SK-N-SH treated with all-trans-retinoic acid at 6 μM for 48 hours (cell line): ENCODE results near the gene ANKRD29.

ENCODE experiments used
- ATAC-seq: fragments of 200-7000 bp; cut with Tn5 transposase; 3 replicates; pipeline ENCODE4 v1.9.1; 2020; ENCODE audit warnings: mild to moderate bottlenecking, moderate library complexity
- ARNTL ChIP-seq: fragments of 450-650 bp; formaldehyde crosslinking; IDR thresholded peaks from 2 replicates; pipeline ENCODE4 v1.5.0; 2020; ENCODE audit warnings: low read depth, mild to moderate bottlenecking, moderate library complexity, borderline replicate concordance
- BACH2 ChIP-seq: fragments of 250-450 bp; sonication (Bioruptor Pico); IDR thresholded peaks from 2 replicates; pipeline ENCODE4 v1.9.0; 2021; ENCODE audit warnings: mild to moderate bottlenecking, borderline replicate concordance
- CREB5 ChIP-seq: fragments of 250-450 bp; sonication (Bioruptor Pico); IDR thresholded peaks from 2 replicates; pipeline ENCODE4 v1.5.1; 2020; ENCODE audit warnings: low read depth, mild to moderate bottlenecking, moderate library complexity
- CSRNP3 ChIP-seq: fragments of 250-450 bp; sonication (Bioruptor Pico); IDR thresholded peaks from 2 replicates; pipeline ENCODE4 v1.5.1; 2021; ENCODE audit warnings: mild to moderate bottlenecking, moderate library complexity
- GLIS3 ChIP-seq: fragments of 250-450 bp; sonication (Bioruptor Pico); IDR thresholded peaks from 2 replicates; pipeline ENCODE4 v1.5.0; 2020; ENCODE audit warnings: mild to moderate bottlenecking, moderate library complexity
- ISL1 ChIP-seq: fragments of 250-450 bp; sonication (Bioruptor Pico); IDR thresholded peaks from 2 replicates; pipeline ENCODE4 v2.1.2; 2022; ENCODE audit warnings: mild to moderate bottlenecking, moderate library complexity
- OSR1 ChIP-seq: fragments of 250-450 bp; sonication (Bioruptor Pico); IDR thresholded peaks from 2 replicates; pipeline ENCODE4 v1.8.0; 2022; ENCODE audit warnings: moderate library complexity, mild to moderate bottlenecking, inconsistent platforms
- PPARA ChIP-seq: fragments of 250-450 bp; sonication (Bioruptor Pico); IDR thresholded peaks from 2 replicates; pipeline ENCODE4 v1.5.0; 2020; ENCODE audit warnings: mild to moderate bottlenecking, borderline replicate concordance
- RARB ChIP-seq: fragments of 250-450 bp; sonication (Bioruptor Pico); IDR thresholded peaks from 2 replicates; pipeline ENCODE4 v1.8.0; 2021; ENCODE audit warnings: mild to moderate bottlenecking, moderate library complexity
- SNAI2 ChIP-seq: fragments of 250-450 bp; sonication (Bioruptor Pico); IDR thresholded peaks from 2 replicates; pipeline ENCODE4 v1.5.0; 2020; ENCODE audit warnings: mild to moderate bottlenecking, moderate library complexity
- TCF4 ChIP-seq: fragments of 250-450 bp; sonication (Bioruptor Pico); IDR thresholded peaks from 2 replicates; pipeline ENCODE4 v1.8.0; 2021; ENCODE audit warnings: mild to moderate bottlenecking, moderate library complexity, borderline replicate concordance
- TSHZ2 ChIP-seq: fragments of 250-450 bp; sonication (Bioruptor Pico); IDR thresholded peaks from 2 replicates; pipeline ENCODE4 v1.5.0; 2020; ENCODE audit warnings: mild to moderate bottlenecking, moderate library complexity
- ZC3H10 ChIP-seq: fragments of 250-450 bp; sonication (Bioruptor Pico); IDR thresholded peaks from 2 replicates; pipeline ENCODE4 v1.5.1; 2021; ENCODE audit warnings: mild to moderate bottlenecking, moderate library complexity
- ZFP3 ChIP-seq: fragments of 250-450 bp; sonication (Bioruptor Pico); IDR thresholded peaks from 2 replicates; pipeline ENCODE4 v1.5.0; 2020; ENCODE audit warnings: mild to moderate bottlenecking, moderate library complexity
- ZNF565 ChIP-seq: fragments of 450-650 bp; formaldehyde crosslinking; conservative IDR thresholded peaks from 2 replicates; pipeline ENCODE4 v1.5.0; 2020; ENCODE audit warnings: low read depth, mild to moderate bottlenecking, moderate library complexity
- ZNF70 ChIP-seq: fragments of 450-650 bp; formaldehyde crosslinking; IDR thresholded peaks from 2 replicates; pipeline ENCODE4 v1.5.0; 2020; ENCODE audit warnings: mild to moderate bottlenecking, moderate library complexity
- ZNF8 ChIP-seq: fragments of 450-650 bp; formaldehyde crosslinking; IDR thresholded peaks from 2 replicates; pipeline ENCODE4 v1.5.0; 2020; ENCODE audit warnings: mild to moderate bottlenecking, moderate library complexity
- TF ChIP-seq, protein P1 (sequence below): fragments of 250-450 bp; sonication (Bioruptor Pico); IDR thresholded peaks from 2 replicates; pipeline ENCODE4 v1.8.0; 2021; ENCODE audit warnings: low read depth, mild to moderate bottlenecking, moderate library complexity, borderline replicate concordance

ANKRD29 gene

GRCh38 chr18:23616258-23616657 lies 46.5 kb downstream of the ANKRD29 start:
- no peak for TF ChIP-seq ARNTL (CRISPR knock-in tag)
- no peak for TF ChIP-seq ZNF70 (CRISPR knock-in tag)
- TF ChIP-seq CSRNP3 (CRISPR knock-in tag): no peak
- TF ChIP-seq CREB5 (CRISPR knock-in tag): no peak
- TF ChIP-seq TSHZ2: no peak
- no peak for TF ChIP-seq GLIS3 (CRISPR knock-in tag)
- no peak for TF ChIP-seq RARB (CRISPR knock-in tag)
- TF ChIP-seq ZNF8 (CRISPR knock-in tag): no peak
- TF ChIP-seq ZNF565 (CRISPR knock-in tag): no peak
- TF ChIP-seq ZFP3 (CRISPR knock-in tag): no peak
- TF ChIP-seq ISL1 (CRISPR knock-in tag): no peak
- TF ChIP-seq PPARA (CRISPR knock-in tag): no peak
- TF ChIP-seq BACH2 (CRISPR knock-in tag): no peak
- TF ChIP-seq, protein P1, sequence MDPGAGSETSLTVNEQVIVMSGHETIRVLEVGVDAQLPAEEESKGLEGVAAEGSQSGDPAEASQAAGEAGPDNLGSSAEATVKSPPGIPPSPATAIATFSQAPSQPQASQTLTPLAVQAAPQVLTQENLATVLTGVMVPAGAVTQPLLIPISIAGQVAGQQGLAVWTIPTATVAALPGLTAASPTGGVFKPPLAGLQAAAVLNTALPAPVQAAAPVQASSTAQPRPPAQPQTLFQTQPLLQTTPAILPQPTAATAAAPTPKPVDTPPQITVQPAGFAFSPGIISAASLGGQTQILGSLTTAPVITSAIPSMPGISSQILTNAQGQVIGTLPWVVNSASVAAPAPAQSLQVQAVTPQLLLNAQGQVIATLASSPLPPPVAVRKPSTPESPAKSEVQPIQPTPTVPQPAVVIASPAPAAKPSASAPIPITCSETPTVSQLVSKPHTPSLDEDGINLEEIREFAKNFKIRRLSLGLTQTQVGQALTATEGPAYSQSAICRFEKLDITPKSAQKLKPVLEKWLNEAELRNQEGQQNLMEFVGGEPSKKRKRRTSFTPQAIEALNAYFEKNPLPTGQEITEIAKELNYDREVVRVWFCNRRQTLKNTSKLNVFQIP (CRISPR knock-in tag): no peak
- TF ChIP-seq ZC3H10: no peak
- no peak for ATAC-seq

DNA sequence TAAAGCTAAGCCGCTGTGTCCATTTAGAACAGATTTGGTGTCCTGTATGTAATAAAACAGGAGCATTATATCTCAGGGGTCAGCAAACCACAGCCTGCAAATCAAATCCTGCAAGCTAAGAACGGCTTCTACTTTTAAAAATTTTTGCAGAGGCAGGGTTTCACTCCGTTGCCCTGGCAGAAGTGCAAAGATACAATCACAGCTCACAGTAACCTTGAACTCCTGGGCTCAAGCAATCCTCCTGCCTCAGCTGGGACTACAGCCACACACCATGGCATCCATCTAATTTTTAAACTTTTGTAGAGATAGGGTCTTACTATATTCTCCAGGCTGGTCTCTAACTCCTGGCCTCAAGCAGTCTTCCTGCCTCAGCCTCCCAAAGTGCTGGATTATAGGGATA lies 47.8 kb downstream of the ANKRD29 start:
- TF ChIP-seq CREB5 (CRISPR knock-in tag) (no peak), ZNF565 (CRISPR knock-in tag) (no peak), OSR1 (CRISPR knock-in tag) (no peak), SNAI2 (no peak), TCF4 (CRISPR knock-in tag) (no peak), BACH2 (CRISPR knock-in tag) (no peak), TSHZ2 (no peak), CSRNP3 (CRISPR knock-in tag) (no peak), ISL1 (CRISPR knock-in tag) (no peak)
- TF ChIP-seq, protein P1 (CRISPR knock-in tag): no peak
- ATAC-seq: no peak
